A204.1 (cell line): ENCODE results near the gene COL17A1.

ENCODE experiments used
- FAIRE-seq: peaks from 2 replicates; lab custom pipeline; 2012; peaks lifted over from hg19 to GRCh38; lab: Jason Lieb, UNC

Gene COL17A1

GRCh38 chr10:104096692-104097091, 11.0 kb upstream of the COL17A1 start:
- FAIRE-seq: no peak

- FAIRE-seq: no peak
Observed at GRCh38 chr10:104092749-104093148, 7.1 kb upstream of the COL17A1 start.

- no peak for FAIRE-seq
Observed at GRCh38 chr10:104090611-104091010, 4.9 kb upstream of the COL17A1 start.

GRCh38 chr10:104089621-104090020, 3.9 kb upstream of the COL17A1 start:
- no peak for FAIRE-seq

- FAIRE-seq: no peak
Observed at GRCh38 chr10:104088239-104088638, 2.6 kb upstream of the COL17A1 start.

- no peak for FAIRE-seq
Observed at GRCh38 chr10:104084482-104085142, 1.1 kb downstream of the COL17A1 start.

- no peak for FAIRE-seq
Observed at GRCh38 chr10:104081998-104082397, 3.7 kb downstream of the COL17A1 start.

GRCh38 chr10:104080762-104081161, 4.9 kb downstream of the COL17A1 start:
- no peak for FAIRE-seq

- no peak for FAIRE-seq
Observed at GRCh38 chr10:104077663-104078151, 8.0 kb downstream of the COL17A1 start.

- FAIRE-seq: no peak
Observed at GRCh38 chr10:104077247-104077646, 8.4 kb downstream of the COL17A1 start.

GRCh38 chr10:104076743-104077160, 8.9 kb downstream of the COL17A1 start:
- FAIRE-seq: no peak

GRCh38 chr10:104074505-104074904, 11.2 kb downstream of the COL17A1 start:
- no peak for FAIRE-seq

GRCh38 chr10:104072786-104073185, 12.9 kb downstream of the COL17A1 start:
- FAIRE-seq: no peak

GRCh38 chr10:104069613-104070012, 16.1 kb downstream of the COL17A1 start:
- no peak for FAIRE-seq

- FAIRE-seq: no peak
Observed at GRCh38 chr10:104067525-104067924, 18.2 kb downstream of the COL17A1 start.

- FAIRE-seq: no peak
Observed at GRCh38 chr10:104066945-104067344, 18.7 kb downstream of the COL17A1 start.

GRCh38 chr10:104065748-104066147, 19.9 kb downstream of the COL17A1 start:
- FAIRE-seq: no peak

GRCh38 chr10:104061196-104061595, 24.5 kb downstream of the COL17A1 start:
- FAIRE-seq: no peak

GRCh38 chr10:104059364-104059763, 26.3 kb downstream of the COL17A1 start:
- no peak for FAIRE-seq

- no peak for FAIRE-seq
Observed at GRCh38 chr10:104057717-104058116, 28.0 kb downstream of the COL17A1 start.

GRCh38 chr10:104056619-104057273, 28.9 kb downstream of the COL17A1 start:
- no peak for FAIRE-seq

GRCh38 chr10:104054430-104054829, 31.2 kb downstream of the COL17A1 start:
- FAIRE-seq: no peak

GRCh38 chr10:104053201-104053600, 32.5 kb downstream of the COL17A1 start:
- FAIRE-seq: no peak

GRCh38 chr10:104052431-104052830, 33.2 kb downstream of the COL17A1 start:
- no peak for FAIRE-seq
